ENCODE data around the gene OXNAD1.

GRCh38 chr3:16316396-16316795, 51.4 kb downstream of the OXNAD1 start:
- TF ChIP-seq CTCF (conservative IDR thresholded peaks at IDR 0.05; ENCODE audit: low read length), result no peak
- no peak for TF ChIP-seq EZH2phosphoT487 (IDR thresholded peaks at IDR 0.05; ENCODE audit: borderline replicate concordance)
